Measurements from ENCODE around the gene RPL10A. TPM values are rescaled to one million over a fixed set of nuclear protein-coding genes. Genes with fewer than 3 reads are reported as not detected.
A peak's percentile ranks its signal among the peaks of the same experiment; 100 is the strongest.
"Not testable (repeated sequence)": the region's sequence is repeated elsewhere in the genome, so short reads cannot be mapped to it uniquely, and the experiment has no call there.

RPL10A gene
- 1,613 TPM for polyA plus RNA-seq (2013, experiment 1 of 2; ENCODE audit: insufficient read length)
- polyA plus RNA-seq (2013, experiment 2 of 2; ENCODE audit: insufficient read length): 1,661 TPM

GRCh38 chr6:35468181-35468979 is at the start of gene RPL10A:
TSS of gene RPL10A (plus strand) at chr6:35468401. CDS start at chr6:35468435, 34 bp downstream.
- DNase-seq: peak; percentile 96

DNA sequence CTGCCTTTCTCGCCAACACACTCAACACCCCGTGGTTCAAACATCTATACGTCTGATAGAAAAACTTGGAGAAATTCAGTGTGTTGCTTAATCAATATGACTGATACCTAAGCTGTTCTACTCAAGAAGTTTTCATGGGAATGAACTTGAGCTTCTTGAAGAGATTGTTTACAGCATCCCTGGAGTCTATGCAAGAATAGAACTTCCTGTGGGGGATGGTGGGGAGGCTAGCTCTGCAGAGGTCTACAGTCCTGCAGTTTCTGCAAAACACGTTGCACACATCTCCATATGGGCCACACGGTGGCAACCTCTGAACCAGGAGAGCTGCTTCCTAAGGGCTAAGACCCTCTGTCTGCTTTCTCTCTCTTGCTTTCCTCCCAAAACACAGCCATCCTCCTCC is 48.8 kb upstream of the RPL10A start:
- peak; percentile 75 for DNase-seq

- no peak for DNase-seq
Measured at GRCh38 chr6:35419961-35420360, 48.2 kb upstream of the RPL10A start.

DNA sequence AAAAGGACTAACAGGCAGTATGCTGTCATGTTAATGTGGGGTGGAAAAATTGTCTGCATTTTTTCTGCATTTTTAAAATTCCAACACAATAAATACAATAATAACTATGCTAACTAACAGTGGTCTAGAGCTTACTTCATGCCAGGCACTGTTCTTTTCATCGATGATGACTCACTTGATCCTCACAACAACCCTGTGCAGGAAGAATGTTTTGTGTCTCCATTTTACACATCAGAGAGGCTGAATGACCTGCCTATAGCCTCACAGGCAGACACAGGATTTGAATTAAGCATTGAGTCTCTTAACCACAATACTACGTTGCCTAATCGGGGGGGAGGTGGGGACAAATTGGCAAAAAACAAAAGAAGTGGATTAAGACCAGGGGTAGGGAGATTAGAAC is 42.9 kb upstream of the RPL10A start:
- peak; percentile 95 for DNase-seq

DNA sequence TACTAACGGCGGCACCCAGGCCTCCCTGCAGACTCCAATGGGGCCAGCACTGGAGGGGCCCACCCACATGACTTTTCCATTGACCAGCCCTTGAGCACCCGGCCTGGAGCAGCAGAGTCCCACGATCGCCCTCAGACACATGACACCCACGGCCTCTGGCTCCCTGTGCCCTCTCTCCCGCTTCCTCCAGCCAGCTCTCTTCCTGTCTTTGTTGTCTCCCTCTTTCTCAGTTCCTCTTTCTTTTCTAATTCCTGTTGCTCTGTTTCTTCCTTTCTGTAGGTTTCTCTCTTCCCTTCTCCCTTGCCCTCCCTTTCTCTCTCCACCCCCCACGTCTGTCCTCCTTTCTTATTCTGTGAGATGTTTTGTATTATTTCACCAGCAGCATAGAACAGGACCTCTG is 42.1 kb upstream of the RPL10A start:
- DNase-seq: no peak

GRCh38 chr6:35427435-35427834 is 40.8 kb upstream of the RPL10A start:
- DNase-seq: no peak

GRCh38 chr6:35427851-35428321 is 40.3 kb upstream of the RPL10A start:
- peak; percentile 87 for DNase-seq

- DNase-seq: no peak
Measured at GRCh38 chr6:35428421-35429149, 39.6 kb upstream of the RPL10A start.

GRCh38 chr6:35429463-35429862 is 38.7 kb upstream of the RPL10A start:
- DNase-seq: no peak

DNA sequence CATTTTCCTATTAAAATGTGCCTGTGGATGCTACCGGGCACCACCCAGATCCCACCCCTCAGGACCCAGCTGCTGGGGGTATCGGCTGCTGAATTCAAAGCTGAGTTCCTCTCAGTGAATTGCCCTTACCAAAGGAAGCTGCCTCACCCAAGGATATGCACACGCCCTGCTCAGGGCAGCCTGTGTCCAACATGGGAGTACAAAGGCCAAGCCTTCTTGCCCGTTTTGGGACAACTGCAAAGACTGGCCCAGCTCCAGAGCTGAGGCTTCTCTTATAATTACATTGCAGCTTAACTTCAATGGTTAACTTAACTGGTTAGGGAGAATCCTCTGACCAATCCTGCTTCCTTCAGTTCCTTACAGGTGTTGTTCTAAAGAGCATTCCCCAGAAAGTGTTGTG is 35.9 kb upstream of the RPL10A start:
- DNase-seq: no peak

GRCh38 chr6:35432702-35433101 is 35.5 kb upstream of the RPL10A start:
- DNase-seq: not testable (repeated sequence)

- no peak for DNase-seq
Measured at GRCh38 chr6:35435074-35435837, 32.9 kb upstream of the RPL10A start.

GRCh38 chr6:35436071-35436857 is 31.9 kb upstream of the RPL10A start:
- DNase-seq: no peak

- DNase-seq: not testable (repeated sequence)
Measured at GRCh38 chr6:35438378-35439065, 29.7 kb upstream of the RPL10A start.

DNA sequence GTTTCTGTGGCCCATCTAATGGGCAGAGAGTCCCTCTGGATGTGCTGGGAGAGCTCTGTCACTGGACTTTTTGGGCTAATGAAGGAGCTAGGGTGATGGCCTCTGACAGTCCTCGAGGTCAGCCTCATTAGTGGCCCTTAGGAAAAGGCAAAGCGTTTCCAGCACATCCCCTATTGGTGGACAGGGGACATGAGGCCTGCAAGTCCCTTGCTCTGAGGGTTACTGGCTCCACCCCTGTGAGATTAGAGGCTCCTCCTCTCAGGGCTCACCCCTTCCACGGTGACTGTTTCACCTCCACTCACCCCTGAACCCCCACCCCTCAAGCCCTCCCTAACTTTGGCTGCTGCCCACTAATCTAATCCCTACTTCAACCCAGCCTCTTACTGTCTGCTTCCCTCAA is 28.9 kb upstream of the RPL10A start:
- no peak for DNase-seq

DNA sequence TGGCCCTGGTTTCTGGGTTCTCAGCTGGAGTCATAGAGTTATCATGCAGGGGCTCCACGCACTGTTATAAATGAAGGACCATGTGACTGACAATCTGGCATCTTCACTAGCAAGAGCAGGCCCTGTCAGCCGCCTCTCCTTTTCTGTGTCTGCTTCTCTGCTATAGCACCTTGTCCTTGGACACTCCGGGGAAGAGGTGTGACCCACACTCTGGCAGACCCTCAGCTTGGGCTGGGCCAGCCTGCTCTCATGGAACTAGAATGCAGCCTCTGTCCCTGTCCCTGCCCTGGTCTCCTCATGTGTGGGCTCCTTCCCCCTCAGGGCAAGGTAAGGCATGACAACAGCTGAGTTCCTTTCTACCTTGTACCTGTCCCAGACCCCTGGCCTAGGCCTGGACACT is 27.0 kb upstream of the RPL10A start:
- DNase-seq: no peak

GRCh38 chr6:35441642-35442041 is 26.6 kb upstream of the RPL10A start:
- no peak for DNase-seq

DNA sequence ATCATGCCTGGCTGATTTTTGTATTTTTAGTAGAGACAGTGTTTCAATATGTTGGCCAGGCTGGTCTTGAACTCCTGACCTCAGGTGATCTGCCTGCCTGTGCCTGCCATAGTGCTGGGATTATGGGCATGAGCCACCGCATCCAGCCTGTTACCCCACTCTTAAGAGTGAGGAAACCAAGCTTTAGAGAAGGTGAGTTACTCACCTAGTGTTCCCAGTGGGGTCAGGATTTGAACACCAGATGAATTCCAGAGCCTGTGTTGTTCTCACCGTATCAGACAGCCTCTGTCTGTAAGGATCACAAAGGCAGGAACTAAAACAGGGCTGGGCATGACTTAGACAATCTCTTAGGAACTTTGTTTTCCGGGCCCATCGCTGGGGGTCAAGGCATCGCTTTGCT is 25.5 kb upstream of the RPL10A start:
- no peak for DNase-seq

DNA sequence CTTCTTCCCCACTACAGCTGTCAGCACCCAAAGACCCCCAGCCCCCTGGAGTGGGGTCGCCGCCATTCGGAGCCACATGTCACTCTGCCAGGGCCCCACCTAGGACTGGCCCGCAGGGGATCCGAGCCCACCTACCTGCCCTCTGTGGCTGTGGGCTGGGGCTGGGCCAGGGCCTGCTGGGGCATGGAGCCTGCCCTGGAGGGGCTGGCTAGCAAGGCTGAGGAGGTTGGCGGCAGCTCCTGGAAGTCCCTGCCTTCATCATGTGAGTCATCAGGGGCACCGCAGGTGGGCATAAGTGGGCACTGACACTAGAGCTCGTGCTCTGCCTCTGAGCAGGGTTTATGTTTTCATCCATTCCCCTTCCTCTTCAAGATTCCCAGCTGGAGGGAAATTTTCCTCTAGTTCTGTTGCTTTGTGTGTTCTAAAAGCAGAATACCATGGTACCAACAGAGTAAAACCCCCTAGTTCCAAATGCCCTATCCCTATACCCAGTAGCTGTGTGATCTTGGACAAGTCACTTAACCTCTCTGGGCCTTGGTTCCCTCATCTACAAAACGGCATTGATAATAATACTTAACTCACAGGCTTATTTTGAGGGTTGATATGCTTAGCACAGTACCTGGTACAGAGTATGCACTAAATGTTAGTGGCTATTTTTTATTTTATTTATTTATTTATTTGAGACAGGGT is 24.7 kb upstream of the RPL10A start:
- no peak for DNase-seq

DNA sequence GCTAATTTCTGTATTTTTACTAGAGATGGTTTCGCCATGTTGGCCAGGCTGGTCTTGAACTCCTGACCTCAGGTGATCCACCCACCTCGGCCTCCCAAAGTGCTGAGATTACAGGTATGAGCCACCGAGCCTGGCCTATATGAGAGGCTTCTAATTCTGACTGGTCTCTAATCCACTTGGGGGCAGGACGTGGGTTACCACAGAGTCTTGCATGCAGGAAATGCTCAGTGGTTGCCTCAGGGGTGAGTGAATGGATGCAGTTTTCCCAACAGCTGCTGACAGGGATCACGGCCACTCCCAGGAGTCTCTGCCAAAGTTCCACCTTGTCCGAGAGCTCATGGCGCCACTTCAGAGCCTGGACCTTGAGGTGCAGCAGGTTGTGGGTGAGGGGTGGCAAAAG is 22.5 kb upstream of the RPL10A start:
- DNase-seq: no peak

DNA sequence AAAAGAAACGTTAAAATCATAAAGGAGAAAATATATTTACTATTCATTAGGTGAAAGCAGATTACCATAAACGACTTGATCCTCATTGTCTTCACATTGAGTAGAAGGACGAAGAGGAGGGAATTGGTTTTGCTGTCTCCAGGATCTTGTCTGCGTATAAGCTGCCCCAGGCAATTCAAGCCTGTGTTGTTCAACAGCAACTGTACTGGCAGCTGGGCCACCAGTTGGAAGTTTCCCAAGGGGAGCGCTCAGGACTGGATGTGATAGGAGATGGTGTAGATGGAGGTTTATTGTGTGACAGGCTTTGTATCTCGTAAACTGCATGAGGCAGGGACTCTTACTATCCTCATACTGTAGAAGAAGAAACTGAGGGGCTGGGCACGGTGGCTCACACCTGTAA is 20.0 kb upstream of the RPL10A start:
- DNase-seq: no peak

Data from fibroblast of skin of abdomen (primary cell).